ENCODE measurements around the gene DIAPH3. TPM values are rescaled to one million over a fixed set of nuclear protein-coding genes. Genes with fewer than 3 reads are reported as not detected.
"Not testable (repeated sequence)": the region's sequence is repeated elsewhere in the genome, so short reads cannot be mapped to it uniquely, and the experiment has no call there.

Gene DIAPH3
- polyA plus RNA-seq, 1 of the 3 experiments (the other 2 are of a cell fraction): 5.4 TPM

GRCh38 chr13:60201286-60201685 is 37.6 kb upstream of the DIAPH3 start:
- no peaks in the 10 kb centered on the region for H3K9me3 ChIP-seq
- no peaks in the 10 kb centered on the region for H3K79me2 ChIP-seq (ENCODE audit: insufficient read depth)
- no peaks in the 10 kb centered on the region for H3K4me1 ChIP-seq (ENCODE audit: control insufficient read depth in 1 of 2, insufficient read depth in 2 of 2, low read depth in 1 of 2, low read length in 1 of 2)
- ChIA-PET CTCF (no interaction called here), POLR2A (no interaction called here)
- H3K4me2 ChIP-seq: no peak overlapping the region
- no peaks in the 10 kb centered on the region for H3K36me3 ChIP-seq (replicated peaks in 1 of 2; ENCODE audit: control insufficient read depth in 1 of 2, insufficient read depth in 2 of 2, low read length in 1 of 2)
- TF ChIP-seq ELF1 (IDR thresholded peaks at IDR 0.05) (no peak), MAX (IDR thresholded peaks at IDR 0.05; ENCODE audit: low read depth) (no peak), GATA2 (CRISPR knock-in tag; IDR thresholded peaks at IDR 0.05) (no peak), MEF2A (IDR thresholded peaks at IDR 0.05; ENCODE audit: borderline replicate concordance, low read depth) (no peak), RAD21 (IDR thresholded peaks at IDR 0.05; ENCODE audit: low read length) (no peak), TEAD4 (IDR thresholded peaks at IDR 0.05; ENCODE audit: borderline replicate concordance, insufficient read depth) (no peak), NRF1 (IDR thresholded peaks at IDR 0.05; ENCODE audit: low read depth, low read length) (no peak), IRF3 (IDR thresholded peaks at IDR 0.05; ENCODE audit: low read depth, low read length) (no peak), TAF1 (IDR thresholded peaks at IDR 0.05; ENCODE audit: borderline replicate concordance, low read depth, low read length) (no peak), EP300 (IDR thresholded peaks at IDR 0.05; ENCODE audit: borderline replicate concordance in 1 of 2, low read depth in 1 of 2, low read length in 1 of 2) (no peak), YY1 (IDR thresholded peaks at IDR 0.05; ENCODE audit: low read depth) (no peak), ZBTB33 (IDR thresholded peaks at IDR 0.05; ENCODE audit: borderline replicate concordance, low read depth) (no peak), FOSL2 (IDR thresholded peaks at IDR 0.05; ENCODE audit: borderline replicate concordance, low read depth) (no peak), FOXJ3 (CRISPR knock-in tag; IDR thresholded peaks at IDR 0.05) (no peak)
- TF ChIP-seq, protein P1, sequence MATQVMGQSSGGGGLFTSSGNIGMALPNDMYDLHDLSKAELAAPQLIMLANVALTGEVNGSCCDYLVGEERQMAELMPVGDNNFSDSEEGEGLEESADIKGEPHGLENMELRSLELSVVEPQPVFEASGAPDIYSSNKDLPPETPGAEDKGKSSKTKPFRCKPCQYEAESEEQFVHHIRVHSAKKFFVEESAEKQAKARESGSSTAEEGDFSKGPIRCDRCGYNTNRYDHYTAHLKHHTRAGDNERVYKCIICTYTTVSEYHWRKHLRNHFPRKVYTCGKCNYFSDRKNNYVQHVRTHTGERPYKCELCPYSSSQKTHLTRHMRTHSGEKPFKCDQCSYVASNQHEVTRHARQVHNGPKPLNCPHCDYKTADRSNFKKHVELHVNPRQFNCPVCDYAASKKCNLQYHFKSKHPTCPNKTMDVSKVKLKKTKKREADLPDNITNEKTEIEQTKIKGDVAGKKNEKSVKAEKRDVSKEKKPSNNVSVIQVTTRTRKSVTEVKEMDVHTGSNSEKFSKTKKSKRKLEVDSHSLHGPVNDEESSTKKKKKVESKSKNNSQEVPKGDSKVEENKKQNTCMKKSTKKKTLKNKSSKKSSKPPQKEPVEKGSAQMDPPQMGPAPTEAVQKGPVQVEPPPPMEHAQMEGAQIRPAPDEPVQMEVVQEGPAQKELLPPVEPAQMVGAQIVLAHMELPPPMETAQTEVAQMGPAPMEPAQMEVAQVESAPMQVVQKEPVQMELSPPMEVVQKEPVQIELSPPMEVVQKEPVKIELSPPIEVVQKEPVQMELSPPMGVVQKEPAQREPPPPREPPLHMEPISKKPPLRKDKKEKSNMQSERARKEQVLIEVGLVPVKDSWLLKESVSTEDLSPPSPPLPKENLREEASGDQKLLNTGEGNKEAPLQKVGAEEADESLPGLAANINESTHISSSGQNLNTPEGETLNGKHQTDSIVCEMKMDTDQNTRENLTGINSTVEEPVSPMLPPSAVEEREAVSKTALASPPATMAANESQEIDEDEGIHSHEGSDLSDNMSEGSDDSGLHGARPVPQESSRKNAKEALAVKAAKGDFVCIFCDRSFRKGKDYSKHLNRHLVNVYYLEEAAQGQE (IDR thresholded peaks at IDR 0.05; ENCODE audit: low read depth, low read length): no peak
- TF ChIP-seq, protein P2, sequence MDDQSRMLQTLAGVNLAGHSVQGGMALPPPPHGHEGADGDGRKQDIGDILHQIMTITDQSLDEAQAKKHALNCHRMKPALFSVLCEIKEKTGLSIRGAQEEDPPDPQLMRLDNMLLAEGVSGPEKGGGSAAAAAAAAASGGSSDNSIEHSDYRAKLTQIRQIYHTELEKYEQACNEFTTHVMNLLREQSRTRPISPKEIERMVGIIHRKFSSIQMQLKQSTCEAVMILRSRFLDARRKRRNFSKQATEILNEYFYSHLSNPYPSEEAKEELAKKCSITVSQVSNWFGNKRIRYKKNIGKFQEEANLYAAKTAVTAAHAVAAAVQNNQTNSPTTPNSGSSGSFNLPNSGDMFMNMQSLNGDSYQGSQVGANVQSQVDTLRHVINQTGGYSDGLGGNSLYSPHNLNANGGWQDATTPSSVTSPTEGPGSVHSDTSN (IDR thresholded peaks at IDR 0.05): no peak
- H3K9ac ChIP-seq: no peak overlapping the region
- H3K9me2 ChIP-seq: no peaks in the 10 kb centered on the region
- no peak overlapping the region for H3K4me3 ChIP-seq (ENCODE audit: low read depth in 2 of 2, low read length in 1 of 2)
- H2AFZ ChIP-seq (ENCODE audit: low read depth): no peak overlapping the region
- H3K27me3 ChIP-seq (ENCODE audit: insufficient read depth): no peaks in the 10 kb centered on the region
- H3F3A ChIP-seq (replicated peaks; ENCODE audit: insufficient read depth): no peaks in the 10 kb centered on the region
- H3K27ac ChIP-seq (ENCODE audit: low read depth in 2 of 2, low read length in 1 of 2): no peak overlapping the region
- no peaks in the 10 kb centered on the region for H4K20me1 ChIP-seq (ENCODE audit: insufficient read depth)
- DNase-seq: no peak

DNA sequence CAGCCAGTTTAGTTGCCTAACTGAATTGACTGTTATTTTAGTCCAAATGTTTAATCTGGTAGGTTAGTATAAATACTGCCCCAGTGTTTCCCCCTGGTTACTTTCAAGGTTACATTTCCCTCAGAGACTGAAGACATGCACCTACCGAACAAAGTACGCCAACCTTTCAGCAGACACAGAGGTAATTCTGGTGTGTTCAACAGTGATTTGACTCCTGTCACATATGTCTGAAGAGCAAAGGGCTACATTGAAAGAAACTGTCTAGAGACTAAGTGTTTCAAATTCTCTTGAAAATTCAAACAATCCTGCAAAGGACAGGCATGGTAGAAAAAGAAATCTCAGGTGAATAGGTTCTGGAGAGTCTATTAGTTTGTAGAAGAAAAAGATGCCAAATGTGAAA is 32.2 kb upstream of the DIAPH3 start:
- H3K9ac ChIP-seq; H2AFZ ChIP-seq (ENCODE audit: low read depth); H3K36me3 ChIP-seq (replicated peaks in 1 of 2; ENCODE audit: control insufficient read depth in 1 of 2, insufficient read depth in 2 of 2, low read length in 1 of 2); H3K27me3 ChIP-seq (ENCODE audit: insufficient read depth); H3K9me2 ChIP-seq; POLR2A ChIA-PET; H3K79me2 ChIP-seq (ENCODE audit: insufficient read depth); H3K4me1 ChIP-seq (ENCODE audit: control insufficient read depth in 1 of 2, insufficient read depth in 2 of 2, low read depth in 1 of 2, low read length in 1 of 2); H3K27ac ChIP-seq (ENCODE audit: low read depth in 2 of 2, low read length in 1 of 2); H4K20me1 ChIP-seq (ENCODE audit: insufficient read depth); H3F3A ChIP-seq (replicated peaks; ENCODE audit: insufficient read depth); CTCF ChIA-PET; H3K4me3 ChIP-seq (ENCODE audit: low read depth in 2 of 2, low read length in 1 of 2); DNase-seq; H3K9me3 ChIP-seq; H3K4me2 ChIP-seq: not testable (repeated sequence)
- 93% methylated on average over 2 of the region's 2 CpGs for WGBS (ENCODE audit: low lambda C conversion rate)

Measured in SK-N-SH (cell line).